Loucy (cell line): ENCODE data around the gene ITGA5.

Experiments
- EZH2phosphoT487 ChIP-seq: fragments of 200-600 bp; IDR thresholded peaks from 2 replicates; pipeline ENCODE4 v1.6.1; 2018; ENCODE audit warnings: antibody characterized with exemption, mild to moderate bottlenecking, moderate library complexity, borderline replicate concordance
- TF ChIP-seq, protein P1 (sequence below): fragments of 200-600 bp; sonication (generic); conservative IDR thresholded peaks from 2 replicates; pipeline ENCODE4 v1.5.1; 2014; ENCODE audit warnings: mild to moderate bottlenecking, antibody characterized with exemption, low read length

DNA sequence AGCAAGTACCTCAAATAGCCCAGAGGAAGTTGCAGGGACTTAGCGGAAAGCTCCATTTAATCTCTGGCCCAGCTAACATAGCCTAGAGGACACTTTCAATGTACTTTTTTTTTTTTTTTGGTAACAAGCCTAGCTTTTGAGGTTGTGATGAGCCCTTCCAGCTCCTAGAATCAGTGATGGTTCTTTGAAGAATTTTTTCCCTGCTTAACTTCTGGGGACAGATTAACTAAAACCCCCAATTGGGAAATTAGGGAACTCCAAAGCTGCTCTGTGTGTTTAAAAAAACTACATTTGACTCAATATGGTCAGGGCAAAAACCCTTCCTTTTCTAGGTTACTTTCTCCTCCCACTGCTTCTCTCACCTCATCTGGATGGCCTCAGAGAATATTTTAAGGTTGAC, 23.9 kb upstream of the ITGA5 start:
- TF ChIP-seq, protein P1, sequence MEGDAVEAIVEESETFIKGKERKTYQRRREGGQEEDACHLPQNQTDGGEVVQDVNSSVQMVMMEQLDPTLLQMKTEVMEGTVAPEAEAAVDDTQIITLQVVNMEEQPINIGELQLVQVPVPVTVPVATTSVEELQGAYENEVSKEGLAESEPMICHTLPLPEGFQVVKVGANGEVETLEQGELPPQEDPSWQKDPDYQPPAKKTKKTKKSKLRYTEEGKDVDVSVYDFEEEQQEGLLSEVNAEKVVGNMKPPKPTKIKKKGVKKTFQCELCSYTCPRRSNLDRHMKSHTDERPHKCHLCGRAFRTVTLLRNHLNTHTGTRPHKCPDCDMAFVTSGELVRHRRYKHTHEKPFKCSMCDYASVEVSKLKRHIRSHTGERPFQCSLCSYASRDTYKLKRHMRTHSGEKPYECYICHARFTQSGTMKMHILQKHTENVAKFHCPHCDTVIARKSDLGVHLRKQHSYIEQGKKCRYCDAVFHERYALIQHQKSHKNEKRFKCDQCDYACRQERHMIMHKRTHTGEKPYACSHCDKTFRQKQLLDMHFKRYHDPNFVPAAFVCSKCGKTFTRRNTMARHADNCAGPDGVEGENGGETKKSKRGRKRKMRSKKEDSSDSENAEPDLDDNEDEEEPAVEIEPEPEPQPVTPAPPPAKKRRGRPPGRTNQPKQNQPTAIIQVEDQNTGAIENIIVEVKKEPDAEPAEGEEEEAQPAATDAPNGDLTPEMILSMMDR: no peak
- no peak for TF ChIP-seq EZH2phosphoT487
